Measurements from ENCODE around the gene MARK2.

MARK2 gene

GRCh38 chr11:63904743-63905142 is 65.8 kb downstream of the MARK2 start:
- ChIA-PET POLR2A (no interaction called here), CTCF (interaction anchor here (1.0 to 12.5 kb wide), 3 partner anchors 11 to 71 kb away, joined by 3 to 176 read pairs (median 3); partner anchors contain the start of gene MARK2)

DNA sequence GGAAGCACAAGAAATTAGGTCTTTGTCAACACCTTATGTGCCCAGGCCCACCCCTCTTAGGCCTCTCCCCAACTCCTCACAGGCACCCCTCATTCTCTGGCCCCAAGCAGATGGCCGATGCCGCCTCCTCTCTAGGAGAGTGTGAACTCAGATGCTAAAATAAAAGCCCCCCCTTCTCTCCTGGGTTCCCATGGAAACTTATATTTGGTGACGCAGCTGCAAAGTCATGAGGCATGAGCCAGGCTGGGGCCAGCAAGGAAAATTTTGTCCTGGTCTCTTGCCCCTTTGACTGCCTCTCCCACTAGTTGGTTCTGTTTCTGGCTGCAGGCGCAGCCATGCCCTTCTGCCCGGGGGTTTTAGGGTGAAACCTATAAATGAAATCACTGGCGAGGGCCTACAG is 66.3 kb downstream of the MARK2 start:
- peaks cover 7 to 84% (median 57%) of the 10 kb centered on the region in 4 experiments for H3K36me3 ChIP-seq (ENCODE audit: control insufficient read depth in 4 of 4, insufficient read depth in 4 of 4, low read length in 3 of 4)
- no peak for DNase-seq
- POLR2A ChIA-PET, result no interaction called here
- H3K27me3 ChIP-seq (replicated peaks in 2 of 5; ENCODE audit: control insufficient read depth in 4 of 5, insufficient read depth in 5 of 5, low read length in 4 of 5), result no peaks in the 10 kb centered on the region
- H3K9me3 ChIP-seq (ENCODE audit: control extremely low read depth in 1 of 5, control insufficient read depth in 4 of 5, insufficient read depth in 2 of 5, low read depth in 1 of 5, low read length in 4 of 5), result no peaks in the 10 kb centered on the region
- CTCF ChIA-PET, result interaction anchor here (0.7 to 12.5 kb wide), 5 partner anchors 9 to 71 kb away, joined by 3 to 176 read pairs (median 4); partner anchors contain the start of gene MARK2
- 91% methylated on average over 5 of the region's 6 CpGs for WGBS (ENCODE audit: insufficient coverage)
- no peak overlapping the region for H3K27ac ChIP-seq (ENCODE audit: insufficient read depth in 1 of 2, low read depth in 1 of 2, low read length in 2 of 2, poor library complexity in 1 of 2, severe bottlenecking in 2 of 2)
- peaks cover 0 to 33% (median 18%) of the 10 kb centered on the region in 4 experiments for H3K4me1 ChIP-seq (ENCODE audit: control extremely low read depth in 1 of 4, control insufficient read depth in 4 of 4, insufficient read depth in 4 of 4, low read length in 3 of 4)
- no peak overlapping the region for H3K4me3 ChIP-seq (ENCODE audit: control insufficient read depth in 1 of 7, extremely low read depth in 1 of 7, insufficient read depth in 4 of 7, low read depth in 2 of 7, low read length in 6 of 7)

More at GRCh38 chr11:63904743-63905142, 65.8 kb downstream of the MARK2 start:
- WGBS (ENCODE audit: insufficient coverage), result 97% methylated on average over 13 of the region's 13 CpGs
- H3K27ac ChIP-seq (ENCODE audit: insufficient read depth in 1 of 2, low read depth in 1 of 2, low read length in 2 of 2, poor library complexity in 1 of 2, severe bottlenecking in 2 of 2), result no peak overlapping the region
- H3K4me1 ChIP-seq (ENCODE audit: control extremely low read depth in 1 of 4, control insufficient read depth in 4 of 4, insufficient read depth in 4 of 4, low read length in 3 of 4), result peaks cover 0 to 28% (median 14%) of the 10 kb centered on the region in 4 experiments
- DNase-seq, result no peak
- no peak overlapping the region for H3K4me3 ChIP-seq (ENCODE audit: control insufficient read depth in 1 of 7, extremely low read depth in 1 of 7, insufficient read depth in 4 of 7, low read depth in 2 of 7, low read length in 6 of 7)
- H3K9me3 ChIP-seq (ENCODE audit: control extremely low read depth in 1 of 5, control insufficient read depth in 4 of 5, insufficient read depth in 2 of 5, low read depth in 1 of 5, low read length in 4 of 5), result no peaks in the 10 kb centered on the region
- H3K36me3 ChIP-seq (ENCODE audit: control insufficient read depth in 4 of 4, insufficient read depth in 4 of 4, low read length in 3 of 4), result peaks cover 9 to 89% (median 62%) of the 10 kb centered on the region in 4 experiments
- H3K27me3 ChIP-seq (replicated peaks in 2 of 5; ENCODE audit: control insufficient read depth in 4 of 5, insufficient read depth in 5 of 5, low read length in 4 of 5), result no peaks in the 10 kb centered on the region

- Histone ChIP-seq H3K9me3 (ENCODE audit: control extremely low read depth in 1 of 5, control insufficient read depth in 4 of 5, insufficient read depth in 2 of 5, low read depth in 1 of 5, low read length in 4 of 5) (no peaks in the 10 kb centered on the region), H3K4me3 (ENCODE audit: control insufficient read depth in 1 of 7, extremely low read depth in 1 of 7, insufficient read depth in 4 of 7, low read depth in 2 of 7, low read length in 6 of 7) (no peak overlapping the region), H3K4me1 (ENCODE audit: control extremely low read depth in 1 of 4, control insufficient read depth in 4 of 4, insufficient read depth in 4 of 4, low read length in 3 of 4) (peaks cover 0 to 37% (median 21%) of the 10 kb centered on the region in 4 experiments), H3K36me3 (ENCODE audit: control insufficient read depth in 4 of 4, insufficient read depth in 4 of 4, low read length in 3 of 4) (peaks cover 7 to 75% (median 50%) of the 10 kb centered on the region in 4 experiments), H3K27ac (ENCODE audit: insufficient read depth in 1 of 2, low read depth in 1 of 2, low read length in 2 of 2, poor library complexity in 1 of 2, severe bottlenecking in 2 of 2) (no peak overlapping the region), H3K27me3 (replicated peaks in 2 of 5; ENCODE audit: control insufficient read depth in 4 of 5, insufficient read depth in 5 of 5, low read length in 4 of 5) (no peaks in the 10 kb centered on the region)
- WGBS (ENCODE audit: insufficient coverage), result 100% methylated on average over 2 of the region's 4 CpGs
- CTCF ChIA-PET, result interaction anchor here (0.9 to 12.5 kb wide), 14 partner anchors 9 to 80 kb away, joined by 3 to 176 read pairs (median 4); partner anchors contain the start of gene MARK2
- POLR2A ChIA-PET, result no interaction called here
- DNase-seq, result no peak
Observed at GRCh38 chr11:63906087-63906486, 67.2 kb downstream of the MARK2 start.

GRCh38 chr11:63906585-63906984 is 67.7 kb downstream of the MARK2 start:
- Histone ChIP-seq H3K4me3 (ENCODE audit: control insufficient read depth in 1 of 7, extremely low read depth in 1 of 7, insufficient read depth in 4 of 7, low read depth in 2 of 7, low read length in 6 of 7) (no peak overlapping the region), H3K4me1 (ENCODE audit: control extremely low read depth in 1 of 4, control insufficient read depth in 4 of 4, insufficient read depth in 4 of 4, low read length in 3 of 4) (peaks cover 0 to 37% (median 21%) of the 10 kb centered on the region in 4 experiments), H3K27me3 (replicated peaks in 2 of 5; ENCODE audit: control insufficient read depth in 4 of 5, insufficient read depth in 5 of 5, low read length in 4 of 5) (no peaks in the 10 kb centered on the region), H3K36me3 (ENCODE audit: control insufficient read depth in 4 of 4, insufficient read depth in 4 of 4, low read length in 3 of 4) (peaks cover 7 to 74% (median 49%) of the 10 kb centered on the region in 4 experiments), H3K27ac (ENCODE audit: insufficient read depth in 1 of 2, low read depth in 1 of 2, low read length in 2 of 2, poor library complexity in 1 of 2, severe bottlenecking in 2 of 2) (no peak overlapping the region), H3K9me3 (ENCODE audit: control extremely low read depth in 1 of 5, control insufficient read depth in 4 of 5, insufficient read depth in 2 of 5, low read depth in 1 of 5, low read length in 4 of 5) (no peaks in the 10 kb centered on the region)
- POLR2A ChIA-PET, result no interaction called here
- WGBS (ENCODE audit: insufficient coverage), result 100% methylated on average over 5 of the region's 7 CpGs
- DNase-seq, result peak; percentile 51 to 71 (median 67)
- CTCF ChIA-PET, result interaction anchor here (0.6 to 12.5 kb wide), 19 partner anchors 9 to 80 kb away, joined by 3 to 176 read pairs (median 3); partner anchors contain the start of gene MARK2

GRCh38 chr11:63907063-63907462 is 68.2 kb downstream of the MARK2 start:
- H3K27me3 ChIP-seq (replicated peaks in 2 of 5; ENCODE audit: control insufficient read depth in 4 of 5, insufficient read depth in 5 of 5, low read length in 4 of 5), result no peaks in the 10 kb centered on the region
- no peak overlapping the region for H3K4me3 ChIP-seq (ENCODE audit: control insufficient read depth in 1 of 7, extremely low read depth in 1 of 7, insufficient read depth in 4 of 7, low read depth in 2 of 7, low read length in 6 of 7)
- WGBS (ENCODE audit: insufficient coverage), result 90% methylated on average over 4 of the region's 6 CpGs
- ChIA-PET CTCF (interaction anchor here (0.6 to 12.5 kb wide), 17 partner anchors 10 to 81 kb away, joined by 3 to 176 read pairs (median 3); partner anchors contain the start of gene MARK2), POLR2A (no interaction called here)
- H3K36me3 ChIP-seq (ENCODE audit: control insufficient read depth in 4 of 4, insufficient read depth in 4 of 4, low read length in 3 of 4), result peaks cover 7 to 70% (median 45%) of the 10 kb centered on the region in 4 experiments
- H3K9me3 ChIP-seq (ENCODE audit: control extremely low read depth in 1 of 5, control insufficient read depth in 4 of 5, insufficient read depth in 2 of 5, low read depth in 1 of 5, low read length in 4 of 5), result no peaks in the 10 kb centered on the region
- H3K27ac ChIP-seq (ENCODE audit: insufficient read depth in 1 of 2, low read depth in 1 of 2, low read length in 2 of 2, poor library complexity in 1 of 2, severe bottlenecking in 2 of 2), result no peak overlapping the region
- H3K4me1 ChIP-seq (ENCODE audit: control extremely low read depth in 1 of 4, control insufficient read depth in 4 of 4, insufficient read depth in 4 of 4, low read length in 3 of 4), result peaks cover 0 to 33% (median 21%) of the 10 kb centered on the region in 4 experiments
- no peak for DNase-seq

DNA sequence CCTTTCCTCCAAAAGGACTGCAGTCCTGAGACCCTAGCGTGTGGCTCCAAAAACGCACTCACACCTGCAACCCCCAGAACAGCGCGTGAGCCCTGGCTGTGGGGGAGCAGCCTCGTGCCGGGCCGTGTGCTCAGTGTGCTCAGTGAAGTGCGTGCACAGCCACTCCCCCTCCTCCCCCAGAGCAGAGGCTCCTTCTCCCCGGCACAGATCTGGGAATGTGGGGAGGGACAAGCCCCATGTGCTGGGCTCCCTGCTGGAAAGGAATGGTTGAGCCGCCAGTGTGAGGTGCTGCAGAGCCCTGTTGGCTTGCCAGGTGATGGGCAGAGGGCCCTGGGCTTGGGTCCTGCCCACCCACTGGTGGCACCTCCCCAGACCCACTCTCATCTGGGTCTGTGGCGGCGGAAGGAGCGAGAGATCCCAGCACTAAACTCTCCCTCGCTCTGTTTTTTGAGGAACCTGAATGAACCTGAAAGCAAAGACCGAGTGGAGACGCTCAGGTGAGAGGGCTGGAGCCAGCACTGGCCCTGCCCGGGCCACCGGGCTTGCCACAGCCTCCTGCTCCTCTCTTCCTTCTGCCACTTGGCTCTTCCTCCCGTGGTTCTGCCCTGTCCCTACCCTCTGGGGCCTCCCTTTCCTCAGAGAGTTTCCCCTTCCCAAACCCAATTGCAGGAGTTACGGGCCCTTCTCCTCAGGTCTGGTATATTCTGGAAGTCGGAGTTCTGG is 69.1 kb downstream of the MARK2 start:
- DNase-seq, result no peak
- Histone ChIP-seq H3K4me1 (ENCODE audit: control extremely low read depth in 1 of 4, control insufficient read depth in 4 of 4, insufficient read depth in 4 of 4, low read length in 3 of 4) (peaks cover 0 to 24% (median 16%) of the 10 kb centered on the region in 4 experiments), H3K4me3 (ENCODE audit: control insufficient read depth in 1 of 7, extremely low read depth in 1 of 7, insufficient read depth in 4 of 7, low read depth in 2 of 7, low read length in 6 of 7) (no peak overlapping the region), H3K27ac (ENCODE audit: insufficient read depth in 1 of 2, low read depth in 1 of 2, low read length in 2 of 2, poor library complexity in 1 of 2, severe bottlenecking in 2 of 2) (no peak overlapping the region), H3K27me3 (replicated peaks in 2 of 5; ENCODE audit: control insufficient read depth in 4 of 5, insufficient read depth in 5 of 5, low read length in 4 of 5) (no peaks in the 10 kb centered on the region), H3K9me3 (ENCODE audit: control extremely low read depth in 1 of 5, control insufficient read depth in 4 of 5, insufficient read depth in 2 of 5, low read depth in 1 of 5, low read length in 4 of 5) (no peaks in the 10 kb centered on the region), H3K36me3 (ENCODE audit: control insufficient read depth in 4 of 4, insufficient read depth in 4 of 4, low read length in 3 of 4) (peaks cover 7 to 61% (median 40%) of the 10 kb centered on the region in 4 experiments)
- 90% methylated on average over 17 of the region's 21 CpGs for WGBS (ENCODE audit: insufficient coverage)
- POLR2A ChIA-PET, result no interaction called here
- CTCF ChIA-PET, result interaction anchor here (1.1 to 12.5 kb wide), 4 partner anchors 35 to 140 kb away, joined by 3 to 176 read pairs (median 4); partner anchors contain the start of genes MARK2 and ZFTA
